Mononuclear cell (primary cell): Measurements from ENCODE around the gene RAB11FIP4. TPM values are rescaled to one million over a fixed set of nuclear protein-coding genes. Genes with fewer than 3 reads are reported as not detected.

Experiments used
- H3K27me3 ChIP-seq: 2 replicates; pipeline ENCODE4 v1.6.0; 2011; ENCODE audit warnings: low read length, control low read depth; ENCODE audit not compliant: insufficient read depth
- H3K4me1 ChIP-seq: 2 replicates; pipeline ENCODE4 v1.5.1; 2011; ENCODE audit warnings: mild to moderate bottlenecking, low read length, control low read depth; ENCODE audit not compliant: insufficient read depth
- H3K4me3 ChIP-seq: 2 replicates; pipeline ENCODE4 v1.5.1; 2011; ENCODE audit warnings: mild to moderate bottlenecking, low read length, moderate library complexity
- H3K9me3 ChIP-seq: 2 replicates; pipeline ENCODE4 v1.5.1; 2011; ENCODE audit warnings: low read depth, mild to moderate bottlenecking, control low read depth, low read length
- total RNA-seq: library from RNA; depleted of rRNA; stranded (reverse); fragments of >200 nt; gene quantifications from one replicate; pipeline ENCODE4 v1.2.3, GENCODE V29; 2012

The RAB11FIP4 gene
- total RNA-seq, 1 donor: 48.0 TPM

DNA sequence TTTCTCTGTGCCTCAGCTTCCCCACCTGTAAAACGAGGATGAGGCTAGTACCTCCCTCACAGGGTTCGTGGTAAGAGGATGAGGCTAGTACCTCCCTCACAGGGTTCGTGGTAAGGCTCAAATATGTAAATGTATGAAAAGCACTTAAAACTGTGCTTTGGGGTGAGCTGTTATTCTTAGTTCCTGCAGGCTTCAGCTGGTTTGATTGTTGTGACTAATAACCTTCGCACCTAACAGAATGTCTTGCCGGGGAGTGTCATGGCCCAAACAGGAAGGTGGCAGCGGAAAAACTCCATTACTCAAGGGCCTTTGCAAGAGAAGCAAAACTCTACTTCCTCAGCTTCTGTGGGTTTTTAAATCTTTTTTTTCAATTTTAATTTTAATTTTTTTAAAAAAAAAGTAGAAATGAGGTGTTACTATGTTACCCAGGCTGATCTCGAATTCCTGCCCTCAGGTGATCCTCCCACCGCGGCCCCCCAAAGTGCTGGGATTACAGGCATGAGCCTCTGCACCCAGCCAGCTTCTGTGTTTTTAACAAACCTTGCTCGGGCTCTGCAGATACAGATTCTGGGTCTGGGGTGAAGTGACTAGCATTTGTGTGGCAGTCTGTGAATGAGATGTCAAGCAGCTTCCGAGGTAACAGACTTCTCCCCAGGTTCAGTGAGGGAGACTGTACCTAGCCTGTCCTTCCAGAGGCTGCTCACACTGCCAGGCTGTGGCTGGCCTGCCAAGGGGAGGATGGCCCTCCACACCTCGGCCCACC, 103.0 kb downstream of the RAB11FIP4 start:
- Histone ChIP-seq H3K9me3 (no peaks in the 10 kb centered on the region), H3K4me1 (peaks cover 82% of the 10 kb centered on the region), H3K27me3 (no peaks in the 10 kb centered on the region), H3K4me3 (no peak overlapping the region)

- H3K4me3 ChIP-seq: no peak overlapping the region
- no peaks in the 10 kb centered on the region for H3K9me3 ChIP-seq
- H3K4me1 ChIP-seq: peaks cover 79% of the 10 kb centered on the region
- H3K27me3 ChIP-seq: no peaks in the 10 kb centered on the region
Measured at GRCh38 chr17:31495022-31495885, 103.8 kb downstream of the RAB11FIP4 start.

DNA sequence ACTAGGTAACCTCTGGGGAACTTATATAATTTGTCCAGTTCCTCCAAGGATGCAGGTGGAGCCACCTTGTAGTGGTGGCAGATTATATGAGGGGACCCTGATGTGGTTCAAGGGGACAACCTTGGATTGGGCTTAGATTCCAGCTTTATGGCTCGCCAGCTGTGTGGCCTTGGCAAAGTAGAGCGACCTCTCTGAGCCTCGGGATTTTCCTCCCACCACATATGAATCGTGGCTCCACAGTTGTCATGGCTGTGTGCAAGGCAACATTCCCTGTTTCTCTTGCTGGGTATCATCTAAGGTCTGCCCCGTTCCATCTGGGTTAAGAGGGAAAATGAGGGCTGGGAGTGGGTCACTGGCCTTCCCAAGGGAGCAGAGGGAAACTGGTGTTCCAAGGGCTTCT, 104.6 kb downstream of the RAB11FIP4 start:
- no peak overlapping the region for H3K4me3 ChIP-seq
- no peaks in the 10 kb centered on the region for H3K27me3 ChIP-seq
- peaks cover 74% of the 10 kb centered on the region for H3K4me1 ChIP-seq
- no peaks in the 10 kb centered on the region for H3K9me3 ChIP-seq

- no peaks in the 10 kb centered on the region for H3K27me3 ChIP-seq
- no peak overlapping the region for H3K4me3 ChIP-seq
- peaks cover 69% of the 10 kb centered on the region for H3K4me1 ChIP-seq
- no peaks in the 10 kb centered on the region for H3K9me3 ChIP-seq
Measured at GRCh38 chr17:31496601-31497000, 105.1 kb downstream of the RAB11FIP4 start.

DNA sequence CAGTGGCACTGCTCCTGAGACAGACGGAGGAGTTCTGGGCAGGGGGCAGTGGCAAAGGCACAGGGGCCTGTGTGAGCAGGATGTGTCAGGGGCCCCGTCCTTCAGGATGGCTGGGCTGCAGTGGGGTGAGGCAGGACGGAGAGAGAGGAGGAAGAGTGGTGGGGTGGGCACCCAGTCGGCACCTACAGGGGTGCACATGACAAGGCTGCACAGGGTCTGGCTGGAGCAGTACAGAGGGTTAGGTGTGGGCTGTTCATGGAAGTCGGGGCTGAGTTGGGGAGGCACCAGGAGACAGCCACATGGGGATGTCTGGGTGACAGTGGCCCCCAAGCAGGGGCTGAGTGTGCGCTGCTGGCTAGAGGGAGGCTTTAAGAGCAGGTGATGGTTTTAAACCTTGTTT, 106.0 kb downstream of the RAB11FIP4 start:
- H3K27me3 ChIP-seq: no peaks in the 10 kb centered on the region
- peaks cover 60% of the 10 kb centered on the region for H3K4me1 ChIP-seq
- H3K4me3 ChIP-seq: no peak overlapping the region
- no peaks in the 10 kb centered on the region for H3K9me3 ChIP-seq

DNA sequence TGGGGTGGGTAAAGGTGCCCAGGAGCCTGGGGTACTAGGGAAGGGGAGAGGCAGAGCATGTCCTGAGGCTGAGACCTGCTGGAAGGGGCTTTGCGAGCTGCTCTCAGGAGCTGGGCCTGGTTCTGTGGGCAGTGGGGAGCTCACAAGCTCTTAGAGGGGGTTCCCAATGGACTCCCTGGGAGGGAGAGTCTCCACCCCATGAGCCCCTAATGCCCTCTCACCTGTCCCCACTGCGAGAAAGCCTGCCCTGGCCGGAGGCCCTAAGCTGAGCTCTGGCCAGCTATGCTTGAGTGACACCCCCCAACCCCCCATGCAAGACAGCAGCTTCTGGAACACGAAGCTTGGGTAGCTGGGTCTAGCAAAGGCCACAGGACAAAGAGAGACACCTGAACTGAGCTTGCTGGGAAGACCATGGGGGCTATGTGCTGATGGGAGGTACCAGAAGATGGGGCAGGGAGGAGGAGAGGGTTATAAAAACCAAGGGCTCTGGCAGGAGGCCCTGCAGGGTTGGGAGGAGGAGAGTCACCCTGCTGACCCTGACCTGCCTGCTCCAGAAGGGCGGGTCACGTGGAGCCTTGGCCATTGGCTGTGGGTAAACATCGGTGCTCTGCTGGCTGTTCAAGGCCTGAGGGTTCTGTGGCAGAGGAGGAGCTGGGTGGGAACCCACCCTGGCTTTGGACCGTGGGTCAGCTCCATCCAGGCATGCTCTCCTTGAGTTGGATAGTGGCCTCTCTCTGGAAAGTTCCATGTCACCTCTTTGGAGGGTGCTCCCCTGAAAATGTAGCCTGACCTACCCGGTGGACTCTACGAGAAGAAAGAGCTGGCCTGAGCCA, 106.7 kb downstream of the RAB11FIP4 start:
- Histone ChIP-seq H3K9me3 (no peaks in the 10 kb centered on the region), H3K4me3 (no peak overlapping the region), H3K27me3 (no peaks in the 10 kb centered on the region), H3K4me1 (peaks cover 52% of the 10 kb centered on the region)

- Histone ChIP-seq H3K4me3 (no peak overlapping the region), H3K4me1 (peaks cover 35% of the 10 kb centered on the region), H3K27me3 (no peaks in the 10 kb centered on the region), H3K9me3 (no peaks in the 10 kb centered on the region)
Measured at GRCh38 chr17:31499771-31500554, 108.5 kb downstream of the RAB11FIP4 start.

DNA sequence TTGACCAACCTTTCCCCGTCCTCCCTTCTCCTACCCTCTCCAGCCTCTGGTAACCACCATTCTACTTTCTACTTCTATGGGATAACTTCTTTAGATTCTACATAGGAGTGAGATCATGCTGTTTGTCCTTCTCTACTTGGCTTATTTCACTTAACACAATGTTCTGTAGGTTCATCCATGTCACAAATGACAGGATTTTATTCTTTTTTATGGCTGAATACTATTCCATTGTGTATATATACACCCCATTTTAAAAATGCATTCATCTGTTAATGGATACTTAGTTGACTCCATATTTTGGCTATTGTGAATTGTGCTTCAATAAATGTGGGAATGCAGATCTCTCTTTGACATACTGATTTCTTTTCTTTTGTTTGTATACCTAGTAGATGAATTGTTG, 115.0 kb downstream of the RAB11FIP4 start:
- Histone ChIP-seq H3K27me3 (no peaks in the 10 kb centered on the region), H3K9me3 (no peaks in the 10 kb centered on the region), H3K4me1 (peaks cover 45% of the 10 kb centered on the region), H3K4me3 (no peak overlapping the region)

DNA sequence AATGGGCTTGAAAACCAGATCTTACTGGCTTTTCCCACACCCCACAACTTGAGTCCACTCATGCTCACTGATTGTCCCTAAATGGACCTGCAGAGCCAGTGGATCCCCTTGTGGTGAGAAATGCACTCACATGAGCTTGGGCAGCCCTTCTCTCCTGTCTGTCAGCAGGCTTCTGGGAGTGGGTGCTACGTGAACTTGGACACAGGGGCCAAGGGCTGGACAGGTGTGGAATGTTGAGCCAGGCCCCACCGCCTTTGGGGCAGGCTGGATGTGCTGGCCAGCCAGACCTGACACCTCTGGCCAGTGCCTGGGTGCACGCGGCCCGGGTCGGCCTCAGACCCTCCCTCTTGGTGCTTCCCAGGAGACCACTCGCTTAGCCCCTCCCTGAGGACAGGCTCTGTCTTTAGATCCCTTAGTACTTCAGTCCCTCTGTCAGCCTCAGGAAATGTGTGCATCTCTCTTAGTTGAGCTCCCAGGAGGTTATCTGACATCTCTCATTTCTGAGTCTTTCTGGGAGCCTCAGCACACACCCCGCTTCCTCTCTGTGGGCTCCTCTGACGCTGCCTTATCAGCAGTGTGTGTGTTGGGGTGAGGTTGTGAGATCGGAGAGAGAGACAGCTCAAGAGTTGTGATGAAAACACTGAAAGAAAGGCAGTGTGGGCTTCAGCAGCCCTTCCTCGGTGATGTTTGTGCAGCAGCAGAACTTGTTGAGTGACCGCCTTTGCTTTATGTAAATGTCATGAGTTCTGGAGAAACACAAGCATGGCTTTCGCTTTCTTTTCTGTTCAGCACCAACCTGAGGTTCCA, 117.0 kb downstream of the RAB11FIP4 start:
- Histone ChIP-seq H3K4me3 (peak overlapping the region; percentile 19), H3K4me1 (peaks cover 57% of the 10 kb centered on the region), H3K9me3 (no peaks in the 10 kb centered on the region), H3K27me3 (no peaks in the 10 kb centered on the region)

- H3K4me3 ChIP-seq: peak overlapping the region; percentile 19
- no peaks in the 10 kb centered on the region for H3K9me3 ChIP-seq
- H3K27me3 ChIP-seq: no peaks in the 10 kb centered on the region
- H3K4me1 ChIP-seq: peaks cover 57% of the 10 kb centered on the region
Measured at GRCh38 chr17:31509095-31509804, 117.8 kb downstream of the RAB11FIP4 start.

GRCh38 chr17:31509805-31510177, 118.3 kb downstream of the RAB11FIP4 start:
- Histone ChIP-seq H3K27me3 (no peaks in the 10 kb centered on the region), H3K4me3 (no peak overlapping the region), H3K4me1 (peaks cover 57% of the 10 kb centered on the region), H3K9me3 (no peaks in the 10 kb centered on the region)

GRCh38 chr17:31510308-31511194, 119.1 kb downstream of the RAB11FIP4 start:
- no peak overlapping the region for H3K4me3 ChIP-seq
- peaks cover 57% of the 10 kb centered on the region for H3K4me1 ChIP-seq
- H3K9me3 ChIP-seq: no peaks in the 10 kb centered on the region
- H3K27me3 ChIP-seq: no peaks in the 10 kb centered on the region
